SU-DHL-6 (cell line): ENCODE measurements around the gene OSCP1.

Experiments
- CTCF ChIP-seq: fragments of 200-600 bp; sonication (generic); IDR thresholded peaks from one replicate; pipeline ENCODE4 v1.5.1; 2017; ENCODE audit warnings: antibody characterized with exemption, mild to moderate bottlenecking, low read length, moderate library complexity; ENCODE audit not compliant: insufficient read depth, poor library complexity, severe bottlenecking
- EZH2phosphoT487 ChIP-seq: fragments of 200-600 bp; sonication (generic), shearing (Covaris generic); conservative IDR thresholded peaks from 2 replicates; pipeline ENCODE4 v1.6.1; 2018; ENCODE audit warnings: mild to moderate bottlenecking, antibody characterized with exemption, low read length, moderate library complexity, mixed read lengths

- TF ChIP-seq CTCF = no peak
- TF ChIP-seq EZH2phosphoT487 = no peak
Measured at GRCh38 chr1:36389261-36389660, 61.0 kb downstream of the OSCP1 start.
